NCI-H748 (cell line): Measurements from ENCODE around the gene AKR7A2.

Source experiments
- DNase-seq: peaks from one replicate; lab custom pipeline; 2025; ENCODE audit not compliant: unreplicated experiment; lab: John Stamatoyannopoulos, UW

The AKR7A2 gene

DNA sequence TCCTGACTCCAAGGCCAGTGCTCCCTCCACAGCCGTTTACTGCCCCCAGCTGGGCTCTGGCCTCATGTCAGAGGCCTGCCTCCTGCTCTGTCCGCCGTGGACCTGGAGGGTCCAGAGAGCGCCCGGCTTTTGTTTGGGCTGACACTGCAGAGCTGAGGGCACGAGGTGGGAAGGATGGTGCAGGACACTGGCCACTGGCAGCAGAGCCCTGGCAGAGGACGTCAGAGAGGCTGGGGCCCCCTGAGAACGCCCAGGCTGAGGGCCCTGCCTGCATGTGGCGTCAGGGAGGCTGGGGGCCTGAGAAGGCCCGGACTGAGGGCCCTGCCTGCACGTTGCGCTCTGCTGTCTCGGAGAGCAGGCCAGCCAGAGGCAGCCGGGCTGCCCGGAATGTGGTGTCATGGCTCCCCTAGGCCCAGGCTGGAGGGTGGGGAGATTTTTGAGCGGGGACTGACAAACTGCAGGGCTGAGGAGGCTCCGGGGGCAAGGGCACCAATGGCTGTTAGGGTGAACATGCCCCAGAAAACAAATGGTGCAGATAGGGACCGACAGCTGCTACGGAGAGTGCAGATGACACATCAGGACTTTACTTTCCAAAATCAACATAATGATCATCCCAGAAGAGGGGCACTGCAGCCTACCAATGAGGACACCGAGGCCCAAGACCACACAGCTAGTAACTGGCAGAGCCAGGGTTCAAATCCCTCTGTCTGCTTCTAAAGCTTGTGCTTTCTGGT lies 31.8 kb upstream of the AKR7A2 start:
- no peak for DNase-seq

DNA sequence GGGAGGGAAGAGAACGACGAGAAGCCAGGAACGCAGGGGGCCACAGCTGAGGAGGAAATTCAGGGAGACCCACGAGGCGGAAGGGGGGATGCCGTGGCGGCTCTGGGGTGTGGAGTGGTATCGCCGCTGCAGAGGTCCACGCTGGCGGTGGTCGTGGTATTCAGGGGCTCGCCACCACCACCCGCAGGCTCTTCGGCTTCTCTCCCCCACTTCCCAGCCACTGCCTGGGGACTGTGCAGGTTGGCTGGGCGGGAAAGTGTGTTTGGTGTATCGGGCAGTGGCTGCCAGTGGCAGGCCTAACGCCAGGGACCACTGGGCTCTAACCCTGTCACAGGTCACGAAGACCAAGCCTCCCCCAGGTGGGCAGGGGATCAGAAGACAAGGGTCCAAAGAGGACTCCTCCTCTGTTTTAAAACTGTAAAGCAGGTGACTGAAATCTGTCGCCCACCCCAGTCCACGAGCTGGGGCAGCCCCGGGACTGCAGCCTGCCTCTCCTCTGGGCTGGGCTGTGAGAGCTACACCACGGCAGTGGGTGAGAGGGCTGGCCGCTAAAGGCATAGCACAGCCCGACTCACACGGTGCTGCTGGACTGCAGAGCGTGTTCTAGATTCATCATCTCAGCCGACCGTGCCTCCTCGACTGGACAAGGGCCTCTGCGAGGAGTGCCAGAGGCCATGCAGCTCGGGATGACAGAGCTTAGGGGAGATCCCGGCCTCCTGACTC lies 31.1 kb upstream of the AKR7A2 start:
- DNase-seq, result no peak

DNA sequence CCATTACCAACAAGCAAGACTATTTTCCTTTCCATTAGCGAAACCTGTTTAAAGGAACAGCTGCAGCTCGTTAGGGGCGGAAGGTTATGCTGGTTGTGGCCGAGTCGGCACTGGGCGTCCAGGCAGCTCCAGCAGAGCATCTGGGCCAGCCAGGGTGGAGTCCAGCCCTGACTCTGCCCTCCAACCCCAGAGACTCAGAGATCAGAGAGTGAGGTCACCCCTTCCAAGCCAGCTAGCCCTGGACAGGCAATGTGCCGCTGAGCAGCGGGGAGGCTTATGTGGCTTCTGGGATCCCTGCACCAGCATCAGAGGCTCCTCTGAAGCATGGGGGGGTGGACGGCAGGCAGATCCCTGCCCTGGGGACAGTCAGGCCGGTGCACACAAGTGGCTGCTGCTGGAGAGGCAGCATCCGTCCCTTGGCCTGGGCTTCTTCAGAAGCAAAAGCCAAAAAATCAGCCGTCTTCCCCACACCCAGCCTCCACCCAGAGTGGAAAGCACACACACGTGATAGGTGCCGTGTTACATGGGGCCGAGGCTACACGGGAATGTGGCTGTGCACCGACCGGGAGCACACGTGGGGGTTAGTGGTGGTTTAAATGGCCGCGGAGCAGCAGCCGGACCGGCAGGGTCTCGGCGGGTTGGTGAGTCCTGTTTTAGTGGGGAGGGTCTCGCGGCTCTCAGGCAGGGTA lies 30.3 kb upstream of the AKR7A2 start:
- no peak for DNase-seq

DNA sequence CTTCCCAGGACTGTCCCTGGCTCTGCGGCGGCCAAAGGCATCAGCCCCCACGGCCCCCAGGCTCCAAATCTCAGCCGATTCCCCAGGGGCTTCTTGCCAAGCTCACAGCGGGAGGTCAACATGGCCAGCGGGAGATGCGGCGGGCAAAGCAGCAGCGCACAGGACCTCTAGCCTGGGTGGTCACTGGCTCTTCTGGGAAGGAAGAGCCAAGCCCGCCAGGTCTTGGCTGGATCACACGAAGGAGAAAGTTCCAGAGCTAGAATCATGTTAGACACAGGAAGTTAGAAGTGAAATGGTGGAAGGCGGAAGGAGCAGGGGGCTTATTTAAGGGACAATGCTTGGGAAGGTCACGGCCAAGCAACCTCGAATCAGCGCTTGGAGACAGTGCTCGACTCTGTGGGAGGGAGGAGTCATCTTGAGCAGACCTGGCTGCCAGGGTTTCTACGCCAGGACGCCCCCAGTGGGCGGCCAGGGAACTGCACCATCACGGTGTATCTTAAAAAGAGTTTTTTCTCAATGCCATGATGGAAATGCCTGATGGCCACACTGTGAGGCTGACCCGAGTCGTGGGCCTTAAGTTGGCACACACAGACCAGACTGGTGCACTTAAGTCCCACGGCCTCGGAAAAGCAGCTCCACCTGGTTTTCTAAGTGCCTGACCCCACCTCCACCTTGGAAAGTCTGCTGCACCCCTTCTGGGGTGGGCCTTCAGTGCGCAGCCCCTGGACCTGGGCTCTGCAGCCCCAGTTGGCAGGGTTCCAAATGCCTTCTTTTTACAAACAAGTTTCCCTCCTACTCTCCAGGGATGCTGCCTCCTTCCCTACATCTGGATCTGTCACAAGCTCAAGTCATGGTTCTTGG lies 29.5 kb upstream of the AKR7A2 start:
- DNase-seq, result peak; percentile 51

DNA sequence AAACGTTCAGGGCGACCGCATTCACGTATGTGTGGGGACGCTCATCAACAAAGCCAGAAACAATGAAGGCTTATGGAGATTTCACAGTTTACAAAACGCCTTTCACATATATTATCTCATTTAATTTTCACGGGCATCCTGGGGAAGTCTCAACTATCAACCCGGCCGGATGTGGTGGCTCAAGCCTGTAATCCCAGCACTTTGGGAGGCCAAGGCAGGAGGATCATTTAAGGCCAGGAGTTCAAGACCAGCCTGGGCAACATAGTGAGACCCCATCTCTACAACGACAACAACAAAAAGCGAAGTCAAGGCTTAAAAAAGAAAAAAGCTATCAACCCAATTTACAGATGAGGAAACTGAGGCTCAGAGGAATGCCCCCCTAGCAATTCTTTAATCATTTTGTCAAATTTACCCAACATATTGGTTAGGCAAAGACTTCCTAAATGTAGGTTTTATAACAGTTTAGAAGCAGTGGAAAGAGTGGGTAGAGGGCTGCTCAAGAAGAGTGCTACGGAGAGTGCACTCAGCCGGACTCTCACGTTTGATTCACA lies 28.5 kb upstream of the AKR7A2 start:
- no peak for DNase-seq

DNA sequence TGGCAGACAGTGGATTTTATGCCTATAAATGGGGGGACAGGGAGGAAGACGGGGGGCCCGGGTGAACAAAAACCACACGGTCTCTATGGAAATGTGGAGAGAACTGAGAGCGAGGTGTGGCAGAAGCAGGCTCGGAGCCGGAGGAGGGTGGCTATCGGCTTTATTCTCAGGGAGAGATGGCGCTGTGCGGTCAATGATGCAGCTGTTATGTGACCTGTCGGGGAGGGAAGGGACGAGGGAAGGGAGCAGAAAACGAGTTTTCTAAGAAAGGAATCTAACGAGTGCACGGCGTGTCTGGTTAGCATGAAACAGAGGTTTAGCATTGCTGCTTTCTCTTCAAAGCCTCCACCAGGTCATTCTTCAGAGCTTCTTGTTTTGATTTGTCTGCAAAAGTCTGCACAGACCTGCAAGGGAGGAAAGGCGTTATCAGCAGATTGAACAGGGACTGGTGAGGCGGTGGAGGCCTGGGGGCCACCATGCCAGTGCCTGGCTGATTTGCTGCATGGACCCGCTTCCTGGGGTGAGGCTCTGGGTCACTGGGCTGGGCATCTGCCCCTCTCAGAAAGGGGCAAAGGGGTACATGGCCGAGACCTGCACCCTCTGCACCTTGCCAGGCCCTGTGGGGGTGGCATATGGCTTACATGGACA lies 27.4 kb upstream of the AKR7A2 start:
- DNase-seq, result no peak

DNA sequence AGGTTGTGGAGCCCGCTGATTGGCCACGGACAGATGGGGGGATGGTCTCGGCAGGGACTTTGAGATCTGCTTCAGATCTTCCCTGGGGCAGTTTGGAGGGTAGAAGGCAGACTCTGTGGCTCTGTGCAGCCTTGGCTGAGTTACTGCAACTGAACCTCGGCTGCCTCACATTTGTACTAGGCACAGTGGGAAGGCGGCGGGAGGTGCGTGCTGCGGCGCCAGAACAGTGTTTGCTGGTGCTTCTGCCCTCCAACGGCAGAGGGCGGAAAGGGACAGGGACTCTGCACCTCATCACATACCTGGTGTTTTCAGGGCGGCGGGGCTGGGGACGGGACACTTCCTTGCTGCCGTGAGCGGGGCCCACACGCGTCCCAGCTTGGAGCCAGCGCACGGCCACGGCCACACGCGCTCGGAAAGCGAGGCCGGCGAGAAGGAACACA lies 26.4 kb upstream of the AKR7A2 start:
- no peak for DNase-seq

DNA sequence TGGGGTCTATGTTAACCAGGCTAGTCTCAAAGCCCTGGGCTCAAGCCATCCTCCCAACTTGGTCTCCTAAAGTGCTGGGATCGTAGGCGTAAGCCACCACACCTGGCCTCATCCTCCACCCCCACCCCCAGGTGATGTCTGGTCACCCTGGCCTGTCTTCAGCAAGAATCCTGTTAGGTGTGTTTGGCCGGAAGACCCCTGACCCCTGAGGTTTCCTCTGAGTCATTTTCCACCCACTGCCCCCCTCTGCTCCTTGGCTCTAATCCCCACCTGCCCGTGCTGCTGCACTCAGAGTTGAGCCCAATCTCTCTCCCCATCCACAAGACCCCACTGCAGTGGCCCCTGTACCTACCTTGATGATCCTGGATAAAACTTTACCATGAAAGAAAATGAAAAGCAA lies 25.3 kb upstream of the AKR7A2 start:
- DNase-seq, result no peak

DNA sequence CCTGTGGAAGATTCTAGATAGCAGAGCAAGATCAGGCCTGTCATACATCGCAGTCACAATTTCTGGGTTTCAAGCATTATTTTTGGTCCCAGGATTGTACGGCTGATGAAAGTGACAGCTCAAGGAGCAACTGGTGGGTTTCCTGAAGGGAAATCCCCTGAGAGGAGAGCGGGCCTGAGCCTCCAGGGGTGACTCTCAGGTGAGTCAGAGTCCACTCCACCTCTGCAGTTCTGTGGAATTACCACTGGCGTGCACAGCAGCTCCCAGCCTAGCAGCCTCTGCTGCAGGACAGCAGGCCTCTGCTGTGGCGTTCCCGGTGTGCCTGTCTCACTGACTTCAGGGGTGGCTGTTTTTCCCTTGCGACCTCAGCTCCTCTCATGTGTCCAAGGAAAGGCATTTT lies 24.6 kb upstream of the AKR7A2 start:
- DNase-seq, result no peak

DNA sequence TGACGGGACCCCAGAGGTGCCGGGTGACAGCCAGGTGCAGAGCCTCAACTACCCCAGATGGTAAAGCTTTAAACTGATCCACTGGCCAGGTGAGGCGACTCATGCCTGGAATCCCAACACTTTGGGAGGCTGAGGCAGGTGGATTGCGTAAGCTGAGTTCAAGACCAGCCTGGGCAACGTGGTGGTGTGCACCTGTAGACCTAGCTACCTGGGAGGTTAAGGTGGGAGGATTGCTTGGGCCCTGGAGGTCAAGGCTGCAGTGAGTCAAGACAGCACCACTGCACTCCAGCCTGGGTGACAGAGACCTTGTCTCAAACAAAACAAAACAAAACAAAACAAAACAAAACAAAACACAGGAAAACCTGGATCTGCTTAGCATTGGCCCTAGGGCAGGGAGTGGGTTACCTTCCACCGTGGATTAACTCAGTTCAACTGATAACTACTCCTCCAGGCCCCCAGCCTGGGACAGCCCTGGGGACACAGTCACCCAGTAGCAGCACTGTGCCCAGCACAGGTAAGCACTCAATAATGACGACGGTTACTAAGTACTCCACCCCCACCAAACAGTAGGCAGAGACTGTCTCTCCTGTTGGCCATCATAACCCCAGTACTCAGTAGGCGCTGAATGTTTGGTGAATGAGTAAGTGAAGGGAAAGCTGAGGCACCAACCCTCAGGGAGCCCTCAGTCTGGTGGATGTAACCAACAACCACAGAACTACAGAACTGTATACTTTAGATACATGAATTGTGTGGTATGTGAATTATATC lies 21.8 kb upstream of the AKR7A2 start:
- no peak for DNase-seq

DNA sequence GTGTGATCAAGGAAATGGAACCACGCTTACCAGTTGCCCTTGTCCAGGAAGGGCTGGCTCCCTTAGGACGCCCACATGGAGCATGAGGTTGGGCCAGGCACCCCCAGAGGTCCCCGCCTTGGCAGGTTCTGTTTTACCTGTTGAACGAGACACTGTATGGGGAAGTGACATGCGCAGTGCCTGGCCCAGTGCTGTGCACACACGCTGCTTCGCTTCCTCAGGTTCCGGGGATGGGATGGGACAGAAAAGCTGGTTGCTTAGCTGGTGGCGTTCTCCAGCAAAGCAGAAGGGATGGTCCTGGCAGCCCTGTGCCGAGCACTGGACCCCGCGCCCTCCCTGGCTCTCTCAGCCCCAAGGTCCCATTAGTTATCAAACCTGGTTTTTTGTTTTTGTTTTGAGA lies 20.9 kb upstream of the AKR7A2 start:
- no peak for DNase-seq

DNA sequence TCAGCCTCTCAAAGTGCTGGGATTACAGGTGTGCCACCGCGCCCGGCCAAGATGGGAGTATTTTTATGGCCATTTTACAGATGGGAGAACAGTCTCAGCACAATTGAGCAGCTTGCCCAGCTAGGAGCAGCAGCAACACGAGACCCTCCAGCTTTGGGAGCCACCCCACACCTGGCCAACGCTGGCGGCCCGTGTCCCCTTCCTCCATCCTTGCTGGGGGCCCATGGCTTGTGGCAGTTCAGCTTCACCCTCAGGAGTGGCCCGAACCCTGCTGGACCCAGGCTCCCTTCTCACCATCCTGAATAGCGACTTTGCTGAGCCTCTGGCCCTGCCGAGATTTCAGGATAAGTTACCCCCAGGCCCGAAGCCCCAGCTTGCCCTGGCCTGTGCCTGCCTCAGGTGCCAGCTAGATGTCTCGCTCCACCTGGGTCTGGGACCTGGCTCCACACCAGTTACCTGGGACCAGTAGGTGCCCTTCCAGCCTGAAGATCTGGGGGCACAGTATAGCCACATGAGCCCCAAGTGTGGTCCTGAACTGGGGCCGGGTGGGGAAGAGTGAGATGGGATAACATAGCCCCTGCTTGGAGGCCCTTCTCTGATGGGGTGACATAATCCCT lies 19.4 kb upstream of the AKR7A2 start:
- DNase-seq, result no peak

DNA sequence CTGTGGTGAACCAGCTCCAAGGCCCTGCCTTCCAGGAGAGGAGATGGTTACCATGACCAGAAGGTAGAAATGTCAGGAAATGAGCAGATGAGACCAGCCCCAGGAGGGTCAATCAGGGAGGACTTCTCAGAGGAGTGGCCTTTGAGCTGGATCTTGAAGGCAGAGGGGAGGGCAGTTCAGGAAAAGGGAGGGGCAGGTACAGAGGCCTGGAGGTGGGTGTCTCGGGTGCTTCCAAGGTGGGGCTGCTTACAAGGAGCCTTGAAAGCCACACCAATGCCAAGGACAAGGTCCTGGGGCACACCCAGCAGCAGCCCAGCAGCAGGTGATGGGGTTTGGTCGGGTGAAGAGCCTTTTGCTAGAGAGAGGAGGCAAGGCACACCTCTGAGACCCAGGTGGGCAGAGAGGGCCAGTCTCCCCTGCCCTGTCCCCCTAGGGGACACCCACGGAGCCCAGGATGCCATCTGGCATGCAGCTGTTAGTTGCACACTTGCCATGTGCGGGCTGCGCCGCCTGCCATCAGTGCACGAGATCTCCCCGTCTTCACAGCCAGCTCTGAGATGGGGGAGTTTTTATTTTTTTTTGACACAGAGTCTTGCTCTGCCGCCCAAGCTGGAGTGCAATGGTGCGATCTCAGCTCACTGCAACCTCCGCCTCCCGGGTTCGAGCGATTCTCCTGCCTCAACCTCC lies 18.6 kb upstream of the AKR7A2 start:
- DNase-seq, result no peak

DNA sequence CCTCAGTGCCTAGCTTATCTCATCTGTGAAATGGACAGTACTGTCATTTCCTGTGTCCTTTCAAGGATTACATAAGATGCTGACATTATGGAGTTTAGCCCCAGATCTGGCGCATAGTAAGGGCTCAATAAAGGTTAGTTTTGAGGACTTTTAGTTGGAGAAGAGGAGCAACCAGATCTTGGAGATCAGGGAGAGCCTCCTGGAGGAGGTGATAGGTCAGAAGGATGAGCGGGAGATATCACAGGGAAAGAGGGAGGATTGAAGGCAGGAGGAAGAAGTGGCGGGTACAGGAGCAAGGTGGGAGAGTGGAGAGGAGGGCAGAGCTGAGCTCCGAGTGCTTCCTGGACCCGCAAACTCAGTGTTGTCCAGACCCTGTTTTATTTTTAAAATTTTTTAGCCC lies 17.7 kb upstream of the AKR7A2 start:
- DNase-seq, result no peak

DNA sequence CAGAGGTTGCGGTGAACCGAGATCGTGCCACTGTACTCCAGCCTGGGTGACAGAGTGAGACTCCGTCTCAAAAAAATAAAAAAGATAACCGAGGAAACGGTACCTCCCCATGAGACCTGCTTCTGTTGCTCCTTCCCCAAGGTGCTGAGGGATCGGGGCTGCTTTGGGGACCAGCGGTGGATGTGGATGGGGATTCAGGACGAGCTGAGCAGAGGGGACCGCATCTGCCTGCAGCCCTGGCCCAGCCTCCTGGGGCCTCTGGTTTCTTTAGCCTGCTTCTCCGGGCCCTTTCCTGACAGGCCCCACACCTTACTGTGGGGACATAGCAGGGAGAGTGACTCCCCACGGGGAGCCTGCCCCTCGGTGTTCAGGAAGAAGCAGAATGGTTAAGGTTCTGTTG lies 17.2 kb upstream of the AKR7A2 start:
- DNase-seq, result no peak

DNA sequence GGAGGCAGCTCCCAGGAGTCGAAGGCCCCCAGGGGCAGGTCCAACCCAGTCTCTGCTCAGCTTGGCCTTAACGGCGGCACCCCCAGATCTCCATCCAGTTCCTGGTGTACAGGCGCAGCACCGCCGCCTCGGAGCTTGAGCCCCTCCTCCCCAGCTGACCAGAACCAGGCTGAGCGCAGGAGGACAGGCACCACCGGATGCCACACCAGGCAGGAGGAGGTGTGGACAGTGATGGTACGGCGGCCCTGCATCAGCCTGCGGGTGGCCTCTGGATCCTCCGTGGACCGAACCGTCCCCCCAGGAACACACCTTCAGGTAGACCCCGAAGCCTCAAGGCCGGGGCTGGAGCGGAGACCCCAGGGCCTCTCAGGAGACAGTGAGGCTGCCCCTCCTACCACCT lies 16.5 kb upstream of the AKR7A2 start:
- DNase-seq, result no peak

DNA sequence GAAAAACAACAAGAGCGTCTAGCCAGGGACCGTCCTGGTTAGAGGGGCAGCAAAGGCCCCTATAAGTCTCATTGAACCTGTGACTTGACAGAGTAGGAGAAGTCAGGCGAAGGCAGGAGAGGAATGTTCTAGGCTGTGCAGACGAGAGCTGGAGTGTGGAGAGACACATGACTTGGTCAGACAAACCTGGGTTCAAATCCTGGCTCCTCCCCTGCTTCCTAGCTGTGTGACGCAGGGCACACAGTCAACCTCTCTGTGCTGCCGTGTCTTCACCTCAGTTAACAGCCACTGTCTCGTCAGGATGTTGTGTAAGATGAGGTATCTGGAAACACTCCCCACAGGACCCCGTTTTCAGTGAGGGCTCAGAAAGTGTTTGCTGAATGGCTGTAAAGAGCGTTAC lies 15.8 kb upstream of the AKR7A2 start:
- no peak for DNase-seq

DNA sequence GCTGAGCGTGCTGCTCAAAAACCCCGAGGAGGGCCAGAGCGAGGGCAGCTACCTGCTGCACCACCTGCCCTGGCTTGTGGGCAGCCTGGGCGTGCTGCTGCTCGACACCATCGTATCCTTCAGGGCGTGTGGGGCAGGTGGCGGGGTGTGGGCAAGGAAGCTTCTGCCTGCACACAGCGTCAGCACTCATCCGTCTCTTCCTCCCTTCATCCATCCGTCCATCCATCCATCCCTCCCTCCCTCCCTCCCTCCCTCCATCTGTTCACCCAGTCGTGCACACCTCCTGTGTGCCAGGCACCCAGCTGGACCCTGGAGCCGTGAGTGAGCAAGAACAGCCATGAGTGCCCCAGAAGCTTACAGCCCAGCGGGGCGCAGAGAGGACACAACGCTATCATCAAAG lies 15.4 kb upstream of the AKR7A2 start:
- DNase-seq, result no peak

DNA sequence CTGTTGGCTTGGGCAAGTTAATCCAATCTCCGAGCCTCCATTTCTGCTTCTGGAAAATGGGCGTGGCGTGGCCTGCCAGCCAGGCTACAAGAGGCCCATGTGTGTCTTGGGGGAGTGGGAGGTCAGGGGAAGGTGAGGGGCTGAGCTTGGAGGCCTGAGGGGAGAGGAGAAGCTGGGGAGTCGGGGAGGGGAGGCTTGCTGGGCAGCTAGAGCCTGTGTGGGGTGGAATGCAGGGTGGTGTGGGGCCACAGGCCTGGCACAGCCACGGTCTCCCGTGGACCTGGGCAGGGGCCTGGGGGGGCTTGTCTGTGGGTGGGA lies 14.8 kb upstream of the AKR7A2 start:
- no peak for DNase-seq
